Stromal cell of bone marrow (primary cell): ENCODE data around the gene MAPK8.
A peak's percentile ranks its signal among the peaks of the same experiment; 100 is the strongest.

Experiments
- DNase-seq: peaks from one replicate; pipeline ENCODE4 v3.0.0-alpha.2; 2012; ENCODE audit warnings: low read depth

MAPK8 gene

DNA sequence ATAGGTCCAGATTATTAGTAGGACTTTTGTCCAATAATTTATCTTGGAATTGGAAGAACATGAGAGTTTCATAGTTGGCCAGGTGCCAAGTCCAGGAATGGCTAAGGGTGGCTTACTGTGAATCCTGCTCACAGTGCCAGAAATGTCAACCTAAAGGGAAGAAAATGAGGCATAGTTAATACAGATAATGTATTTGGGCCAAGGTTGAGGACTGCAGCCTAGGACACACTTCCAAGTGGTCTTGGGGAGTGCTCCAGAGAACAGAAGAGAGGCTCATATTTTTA is 78.2 kb downstream of the MAPK8 start:
- no peak for DNase-seq

DNA sequence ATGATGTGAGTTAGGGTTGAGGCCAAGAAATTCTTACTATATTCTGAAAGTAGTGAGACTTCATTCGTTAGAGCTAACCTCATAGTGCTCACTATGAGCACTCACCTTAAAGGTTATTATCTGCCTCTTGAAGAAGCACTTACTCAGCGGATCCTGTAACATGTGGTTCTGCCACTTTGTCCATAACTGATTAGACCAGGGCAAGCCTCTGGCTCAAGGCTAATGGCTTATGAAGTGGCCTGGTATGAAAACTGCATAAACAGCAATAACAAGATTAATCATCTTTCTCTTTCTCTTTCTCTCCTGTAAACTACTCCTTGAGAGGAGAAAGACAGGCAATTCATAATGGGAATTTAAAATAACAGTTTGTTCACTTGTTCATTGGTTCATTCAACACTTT is 82.8 kb downstream of the MAPK8 start:
- no peak for DNase-seq

DNA sequence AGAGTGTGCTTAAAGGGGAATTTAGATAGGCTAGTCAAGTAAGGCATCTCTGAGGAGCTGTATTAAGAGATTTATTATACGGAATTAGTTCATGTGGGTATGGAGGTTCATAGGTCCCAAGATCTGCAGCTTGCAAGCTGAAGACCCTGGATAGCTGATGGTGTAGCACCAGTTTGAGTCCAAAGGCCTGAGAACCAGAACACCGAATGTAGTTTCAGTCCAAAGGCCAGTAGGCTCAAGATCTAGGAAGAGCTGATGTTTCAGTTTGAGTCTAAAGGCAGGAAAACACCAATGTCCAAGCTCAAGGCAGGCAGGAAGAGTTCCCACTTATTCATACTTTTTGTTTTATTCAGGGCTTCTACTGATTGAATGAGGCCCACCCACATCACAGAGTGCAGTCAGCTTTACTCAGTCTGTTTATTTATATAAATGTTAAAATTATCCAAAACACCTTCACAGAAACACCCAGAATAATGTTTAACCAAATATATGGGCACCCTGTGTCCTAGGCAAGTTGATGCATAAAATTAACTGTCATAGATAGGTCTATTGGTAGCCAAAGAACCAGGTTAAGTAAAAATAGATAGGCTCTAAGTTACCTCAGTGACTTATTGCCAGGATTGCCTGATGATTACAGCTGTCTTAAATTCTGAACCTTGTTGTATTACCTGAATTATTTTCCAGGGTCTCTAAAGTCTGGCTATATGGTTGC is 83.5 kb downstream of the MAPK8 start:
- DNase-seq: no peak

DNA sequence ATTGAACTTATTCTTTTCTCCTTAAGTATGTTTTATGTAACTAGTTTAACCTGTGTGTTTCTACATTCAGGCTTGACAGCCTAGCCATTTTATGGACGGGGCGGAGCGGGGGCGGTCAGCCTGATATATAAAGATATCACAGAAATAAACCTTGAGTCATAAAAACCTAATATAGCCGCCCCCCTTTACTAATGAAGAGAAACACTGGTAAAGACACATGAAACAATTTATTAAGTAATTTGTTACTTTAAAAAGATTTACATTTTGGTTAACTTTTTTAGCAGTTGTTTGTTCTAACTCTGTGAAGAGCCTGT is 84.0 kb downstream of the MAPK8 start:
- no peak for DNase-seq

DNA sequence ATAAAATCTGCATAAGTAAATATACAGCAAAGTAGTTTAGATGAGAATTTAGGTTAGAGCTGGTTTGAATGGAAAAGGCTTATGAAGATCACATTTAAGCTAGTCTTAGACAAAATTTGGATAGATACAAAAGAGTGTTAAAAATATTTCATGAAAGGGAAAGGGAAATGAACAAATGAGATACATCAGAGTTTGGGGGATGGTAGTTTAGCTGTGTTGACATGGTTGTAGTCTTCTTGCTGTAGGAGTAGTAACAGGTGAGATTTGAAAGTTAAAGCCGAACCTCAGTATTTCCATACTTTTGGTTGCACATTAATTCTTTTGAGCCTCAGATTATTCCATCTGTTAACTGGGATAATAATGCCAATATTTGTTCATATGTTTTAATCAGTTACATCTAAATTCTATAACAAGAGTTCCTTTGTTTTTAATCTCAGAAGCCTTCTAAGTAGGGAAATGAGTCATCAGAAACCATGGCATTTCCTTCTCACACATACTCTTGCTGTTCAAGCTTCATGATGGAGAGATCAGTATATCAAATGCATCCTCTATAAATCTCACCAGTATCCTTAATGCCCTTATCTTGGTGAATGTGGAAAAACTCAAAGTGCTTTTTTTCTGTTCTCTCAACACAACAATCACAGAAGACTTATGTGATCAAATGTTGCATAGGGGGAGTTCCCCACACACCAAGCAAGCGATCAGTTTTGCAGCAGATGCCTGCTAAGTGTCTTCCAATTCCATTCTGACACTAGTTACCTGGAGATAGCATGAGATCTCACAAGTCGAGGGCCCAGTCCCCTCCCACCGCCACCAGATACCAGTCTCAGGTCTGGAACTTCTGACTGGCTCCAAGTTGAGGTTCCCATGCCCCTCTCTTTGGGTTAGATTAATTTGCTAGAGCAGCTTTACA is 84.7 kb downstream of the MAPK8 start:
- DNase-seq: no peak

DNA sequence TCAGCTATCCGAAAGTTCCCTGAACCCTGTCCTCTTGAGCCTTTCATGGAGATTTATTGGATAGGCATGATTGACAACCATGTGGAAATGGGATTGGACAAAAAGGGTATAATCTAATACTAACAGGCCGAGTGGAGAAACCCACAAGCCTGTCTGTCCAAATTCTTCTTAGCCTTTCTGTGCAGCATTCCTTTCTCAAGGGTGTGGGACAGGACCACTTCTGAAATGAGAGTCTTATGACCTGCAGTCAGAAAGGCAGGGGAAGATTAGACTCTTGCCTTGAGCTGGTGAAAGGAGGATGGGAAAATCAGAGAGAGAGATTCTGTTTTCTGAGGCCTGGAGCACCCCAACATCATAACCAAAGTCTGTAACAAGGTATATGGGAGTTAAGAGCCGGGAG is 85.5 kb downstream of the MAPK8 start:
- DNase-seq: no peak

DNA sequence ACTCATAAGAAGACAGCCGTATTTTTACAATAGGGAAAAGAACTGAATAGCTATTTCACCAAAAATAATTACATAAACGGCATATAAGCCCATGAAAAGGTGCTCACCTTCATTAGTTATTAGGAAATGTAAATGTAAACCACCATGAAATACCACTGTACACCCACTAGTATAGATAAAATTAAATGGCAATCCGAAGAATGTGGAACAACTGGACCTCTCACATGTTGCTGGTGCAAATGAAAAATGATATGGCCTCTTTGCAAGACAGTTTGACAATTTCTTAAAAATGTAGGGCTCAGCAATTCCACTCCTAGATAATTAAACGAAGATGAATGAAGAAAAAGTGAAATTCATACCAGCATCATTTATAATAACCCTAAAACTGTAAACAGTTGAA is 91.8 kb downstream of the MAPK8 start:
- no peak for DNase-seq

DNA sequence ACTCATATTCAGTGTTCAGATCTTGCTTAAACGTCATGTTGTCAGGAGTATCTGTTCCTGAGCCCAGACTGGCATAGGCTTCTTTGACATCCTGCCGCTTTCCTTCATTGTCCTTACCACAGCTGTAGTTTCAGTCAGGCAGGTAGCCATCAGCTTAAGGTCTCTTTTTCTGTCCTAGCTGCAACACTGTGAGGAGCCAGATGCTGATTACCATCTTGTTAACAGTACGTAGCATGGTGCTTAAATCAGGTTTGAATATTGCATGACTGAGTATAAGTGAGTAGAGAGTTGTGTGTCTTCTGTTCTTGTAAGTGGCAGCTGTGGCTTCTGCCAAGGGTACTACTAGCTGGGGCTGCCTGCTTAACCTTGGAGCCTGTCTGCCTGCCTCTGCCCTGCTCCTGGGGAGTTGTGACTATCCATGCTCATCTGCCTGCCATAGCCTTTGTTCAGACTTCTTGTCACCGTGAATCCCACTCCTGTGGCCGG is 92.6 kb downstream of the MAPK8 start:
- DNase-seq: no peak

DNA sequence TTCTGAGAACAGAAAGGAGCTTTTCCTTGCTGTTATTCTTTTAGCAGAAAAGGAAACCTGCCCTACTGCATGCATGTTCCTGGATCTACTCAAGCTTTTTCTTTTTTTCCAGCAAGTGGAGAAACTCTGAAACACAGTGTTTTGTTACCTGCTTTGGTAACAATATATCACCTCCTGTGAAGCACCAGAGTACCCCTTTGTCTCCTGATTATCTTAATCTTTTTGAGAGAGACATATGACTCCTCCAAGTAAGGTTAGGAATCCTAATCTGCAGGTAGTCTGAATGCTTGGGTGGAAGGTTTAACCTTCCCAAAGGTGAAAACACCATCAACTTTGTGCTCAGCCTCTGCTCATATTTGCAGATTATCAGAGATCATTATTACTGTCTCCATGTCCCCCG is 93.1 kb downstream of the MAPK8 start:
- DNase-seq: no peak

DNA sequence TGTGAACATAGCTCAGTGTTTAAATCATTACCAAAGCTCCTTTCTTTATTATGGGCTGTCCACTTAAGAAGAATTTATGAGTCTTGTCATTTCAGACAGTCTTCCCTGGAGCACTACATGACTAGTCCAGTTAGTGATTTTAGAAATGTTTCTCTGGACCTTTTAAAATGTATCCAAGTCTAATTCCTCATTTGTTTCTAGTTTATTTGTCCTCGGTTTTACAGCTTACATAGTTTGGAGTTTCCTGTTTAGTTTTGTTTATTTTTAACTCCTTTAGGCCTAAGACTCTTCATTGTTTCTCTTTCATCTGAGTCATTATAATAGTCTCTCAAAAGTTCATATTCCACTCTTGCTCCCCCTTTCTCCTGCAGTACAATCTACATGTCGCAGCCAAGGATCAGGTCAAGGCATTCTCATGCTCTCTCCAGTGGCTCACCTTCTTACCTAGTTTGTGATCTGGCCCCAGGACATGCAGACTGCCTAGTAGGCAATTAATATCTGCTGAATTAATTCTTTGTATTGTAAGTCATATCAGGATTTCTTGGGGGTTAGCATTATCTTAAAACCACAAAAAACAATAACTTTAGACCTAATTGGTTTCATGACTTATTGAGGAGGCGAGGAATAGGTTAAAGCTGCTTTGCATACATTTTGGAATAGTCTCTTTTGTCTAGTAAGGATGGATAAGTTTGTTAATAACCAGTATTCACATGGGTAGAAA is 93.8 kb downstream of the MAPK8 start:
- DNase-seq: no peak

DNA sequence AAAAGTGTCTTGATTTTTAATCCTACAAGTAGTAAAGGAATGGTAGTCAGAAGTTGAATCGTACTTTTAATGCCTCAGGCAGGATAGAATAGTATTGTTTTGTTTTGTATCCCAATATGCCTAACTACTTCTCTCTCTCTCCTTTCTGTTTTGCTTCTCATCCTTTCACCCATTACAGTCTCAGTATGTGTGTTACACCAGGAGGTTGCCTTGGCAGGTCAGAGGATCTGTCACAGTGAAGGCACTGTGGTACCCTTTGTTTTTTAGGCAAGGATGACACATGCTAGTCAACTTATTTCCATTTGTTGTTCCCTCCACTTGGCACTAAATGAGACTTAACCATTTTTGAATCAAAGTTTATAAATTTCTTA is 94.4 kb downstream of the MAPK8 start:
- DNase-seq: no peak

DNA sequence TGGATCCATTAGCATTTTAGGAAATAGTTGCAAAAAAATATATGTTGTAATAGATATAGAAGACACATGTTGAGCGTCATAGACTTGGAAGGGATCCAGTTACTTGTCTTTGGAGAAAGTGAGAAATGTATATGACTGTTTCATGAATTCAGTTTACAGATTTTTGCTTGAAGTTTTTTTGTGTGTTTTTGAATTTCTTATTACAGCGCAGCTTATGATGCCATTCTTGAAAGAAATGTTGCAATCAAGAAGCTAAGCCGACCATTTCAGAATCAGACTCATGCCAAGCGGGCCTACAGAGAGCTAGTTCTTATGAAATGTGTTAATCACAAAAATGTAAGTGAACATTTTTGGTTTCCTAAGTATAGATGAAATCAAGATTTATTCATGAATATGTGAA is 98.2 kb downstream of the MAPK8 start:
- peak; percentile 15 for DNase-seq

DNA sequence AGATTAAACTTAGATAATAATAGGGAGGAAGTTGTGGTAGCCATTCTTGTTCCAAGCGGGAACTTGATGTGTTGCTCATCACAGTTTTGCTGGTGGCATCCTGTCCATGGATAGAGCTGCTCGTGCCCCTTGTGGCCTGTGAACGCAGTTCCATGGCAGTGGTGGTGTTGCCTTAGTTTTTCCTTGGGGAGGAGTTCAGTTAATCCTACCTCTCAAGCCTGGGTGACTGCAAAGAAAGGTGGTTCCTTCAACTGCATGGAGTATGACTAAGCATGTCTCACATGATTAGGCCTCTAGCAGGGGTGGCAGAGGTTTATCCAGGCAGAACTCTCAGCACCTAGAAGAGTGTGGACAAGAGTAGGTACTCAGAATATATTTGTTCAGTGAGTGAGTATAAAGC is 99.7 kb downstream of the MAPK8 start:
- DNase-seq: no peak

DNA sequence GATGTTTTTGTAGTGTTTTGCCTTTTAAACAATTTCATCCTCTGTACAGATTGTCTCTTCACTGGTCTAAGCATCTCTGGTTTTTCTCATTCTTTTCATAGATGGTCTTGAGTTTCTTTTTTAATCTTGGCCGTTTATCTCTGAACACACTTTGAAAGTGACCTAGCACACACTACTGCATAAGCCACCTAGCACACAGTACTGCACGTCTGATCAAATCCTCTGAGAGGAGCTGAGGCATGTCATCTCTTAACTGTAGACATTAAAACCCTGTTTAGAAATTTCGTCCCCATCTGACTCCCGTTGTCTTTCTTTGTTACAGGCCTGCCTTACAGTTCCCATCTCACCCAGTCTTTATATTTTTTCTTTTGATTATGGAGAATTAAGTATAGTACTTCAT is 100.2 kb downstream of the MAPK8 start:
- DNase-seq: no peak

DNA sequence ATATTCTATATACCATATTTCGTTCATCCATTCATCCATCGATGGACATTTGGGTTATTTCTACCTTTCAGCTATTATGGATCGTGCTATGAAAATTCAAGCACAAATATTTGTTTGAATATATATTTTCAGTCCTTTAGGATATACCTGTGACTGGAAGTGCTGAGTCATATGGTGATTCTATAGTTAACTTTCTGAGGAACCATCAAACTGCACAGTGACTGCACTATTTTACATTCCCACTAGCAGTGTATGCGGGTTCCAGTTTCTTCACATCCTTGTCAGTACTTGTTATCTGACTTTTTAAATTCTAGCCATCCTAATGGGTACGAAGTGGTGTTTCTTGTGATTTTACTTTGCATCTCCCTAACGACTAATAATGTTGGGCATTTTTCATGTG is 104.0 kb downstream of the MAPK8 start:
- no peak for DNase-seq

DNA sequence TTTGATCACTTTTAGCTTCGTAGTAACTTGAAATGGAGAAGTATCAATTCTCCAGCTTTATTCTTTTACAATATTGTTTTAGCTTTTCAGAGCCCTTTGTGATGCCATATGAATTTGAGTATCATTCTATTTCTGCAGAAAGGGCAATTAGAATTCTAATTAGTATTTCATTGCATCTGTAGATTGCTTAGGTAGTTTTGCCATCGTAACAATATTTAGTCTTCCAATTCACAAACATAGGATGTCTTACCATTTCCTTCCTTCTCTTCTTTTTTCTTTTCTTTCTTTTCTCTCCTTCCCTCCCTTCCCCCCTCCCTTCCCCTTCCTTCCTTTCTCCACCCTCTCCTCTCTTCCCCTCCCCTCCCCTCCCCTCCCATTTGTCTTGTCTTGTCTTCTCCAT is 105.0 kb downstream of the MAPK8 start:
- no peak for DNase-seq

DNA sequence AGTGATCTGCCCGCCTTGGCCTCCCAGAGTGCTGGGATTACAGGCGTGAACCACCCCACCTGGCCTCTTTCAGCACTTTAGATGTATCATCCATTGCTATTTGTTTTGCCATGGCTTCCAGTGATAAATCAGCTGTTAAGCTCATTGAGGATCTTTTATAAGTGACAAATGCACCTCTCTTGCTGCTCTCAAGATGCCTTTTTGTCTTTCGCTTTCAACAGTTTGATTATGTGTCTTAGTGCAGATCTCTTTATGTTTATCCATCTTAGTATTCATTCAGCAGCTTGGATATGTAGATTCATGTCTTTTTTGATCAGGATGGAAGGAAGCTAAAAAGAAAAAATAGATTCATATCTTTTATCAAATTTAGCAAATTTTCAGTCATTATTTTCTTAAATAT is 105.6 kb downstream of the MAPK8 start:
- no peak for DNase-seq

DNA sequence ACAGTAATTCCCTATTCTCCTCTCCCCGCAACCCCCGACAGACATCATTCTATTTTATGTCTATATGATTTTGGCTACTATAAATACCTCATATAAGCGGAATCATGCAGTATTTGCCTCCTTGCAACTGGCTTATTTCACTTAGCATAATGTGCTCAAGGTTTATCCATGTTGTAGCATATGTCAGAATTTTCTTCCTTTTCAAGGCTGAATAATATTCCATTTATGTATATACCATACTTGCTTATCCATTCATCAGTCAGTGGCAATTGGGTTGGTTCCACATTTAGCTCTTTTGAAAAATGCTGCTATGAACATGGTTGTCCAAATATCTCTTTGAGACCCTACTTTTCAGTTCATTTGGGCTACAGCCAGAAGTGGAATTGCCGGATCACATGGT is 106.5 kb downstream of the MAPK8 start:
- no peak for DNase-seq

DNA sequence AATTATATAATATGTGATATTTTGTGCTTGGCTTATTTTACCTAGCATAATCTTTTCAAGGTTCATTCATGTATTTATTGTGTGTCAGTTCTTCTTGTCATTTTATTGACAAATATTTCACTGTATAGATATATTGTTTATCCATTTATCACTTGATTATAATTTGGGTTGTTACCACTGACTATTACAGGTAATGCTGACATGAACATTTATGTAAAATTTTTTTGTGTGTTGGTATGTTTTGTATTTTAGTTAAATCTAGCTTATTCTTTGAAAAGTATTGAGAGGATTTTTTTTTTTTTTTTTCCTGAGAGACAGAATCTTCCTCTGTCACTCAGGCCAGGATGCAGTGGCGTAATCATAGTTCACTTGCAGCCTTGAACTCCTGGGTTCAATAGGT is 107.7 kb downstream of the MAPK8 start:
- DNase-seq: no peak

DNA sequence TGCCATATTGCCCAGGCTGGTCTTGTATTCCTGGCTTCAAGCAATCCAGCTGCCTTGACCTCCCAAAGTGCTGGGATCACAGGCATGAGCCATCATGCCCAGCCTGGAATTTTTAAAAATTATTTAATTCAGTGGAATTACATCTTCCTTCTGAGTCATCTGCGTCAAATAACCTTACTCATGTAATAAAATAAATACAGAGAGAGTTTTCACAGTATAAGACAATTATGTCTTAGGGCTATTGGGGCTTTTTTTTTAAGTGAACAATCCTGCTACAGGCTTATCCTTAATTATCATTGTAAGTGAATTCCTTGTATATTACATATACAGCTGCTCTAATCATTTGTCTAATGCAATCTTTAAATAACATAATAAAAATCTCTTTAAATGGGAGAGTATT is 108.3 kb downstream of the MAPK8 start:
- peak; percentile 40 for DNase-seq

DNA sequence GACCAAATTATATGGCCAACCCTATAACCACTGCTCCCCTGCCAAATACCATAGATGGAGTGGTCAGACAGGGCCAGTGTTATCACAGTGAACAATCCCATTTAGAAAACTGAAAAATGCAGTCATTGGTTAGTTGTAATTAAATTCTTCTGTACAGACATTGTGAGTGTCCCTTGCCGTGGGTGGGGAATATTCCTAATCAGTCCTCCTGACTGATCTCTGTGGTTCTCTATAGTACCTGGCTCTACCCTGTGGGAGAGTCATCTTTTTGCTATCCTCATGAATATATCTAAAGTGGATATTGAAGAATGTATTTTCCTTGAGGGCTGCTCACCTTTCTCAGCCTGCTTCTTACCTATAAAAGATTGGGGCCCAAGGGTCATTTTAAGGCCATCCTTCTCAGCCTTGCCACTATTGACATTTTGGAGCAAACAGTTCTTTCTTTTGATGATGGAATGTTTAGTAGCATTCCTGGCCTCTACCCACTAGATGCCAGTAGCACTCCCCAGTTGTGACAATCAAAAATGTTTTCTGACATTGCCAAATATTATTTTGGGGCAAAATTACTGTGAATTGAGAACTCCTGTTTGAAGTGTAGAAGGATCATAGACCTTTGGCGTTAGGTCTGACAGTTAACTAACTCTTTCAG is 110.2 kb downstream of the MAPK8 start:
- DNase-seq: no peak

DNA sequence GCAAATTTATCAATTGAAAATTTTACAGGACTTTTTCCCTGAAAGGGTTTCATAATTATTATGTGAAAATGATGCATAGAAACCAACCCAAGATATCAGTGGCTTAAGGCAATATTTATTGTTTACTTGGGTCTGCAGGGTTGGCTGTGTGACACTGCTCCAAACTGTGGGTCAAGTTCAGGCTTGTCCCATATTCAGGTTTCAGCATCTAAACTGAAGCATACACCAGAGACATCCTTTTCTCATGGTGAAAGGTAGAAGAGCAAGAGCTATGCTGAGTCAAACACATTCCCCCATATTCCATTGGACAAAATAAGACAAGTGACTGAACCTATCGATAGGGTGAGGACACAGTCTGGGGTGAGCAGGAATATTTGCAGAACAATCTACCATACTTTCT is 110.9 kb downstream of the MAPK8 start:
- no peak for DNase-seq
